Measurements from ENCODE around the gene DSG2.

Gene DSG2

GRCh38 chr18:31592506-31593157 is 94.7 kb downstream of the DSG2 start:
- no peak for DNase-seq

- no peak for DNase-seq
Observed at GRCh38 chr18:31595121-31595771, 97.3 kb downstream of the DSG2 start.

DNA sequence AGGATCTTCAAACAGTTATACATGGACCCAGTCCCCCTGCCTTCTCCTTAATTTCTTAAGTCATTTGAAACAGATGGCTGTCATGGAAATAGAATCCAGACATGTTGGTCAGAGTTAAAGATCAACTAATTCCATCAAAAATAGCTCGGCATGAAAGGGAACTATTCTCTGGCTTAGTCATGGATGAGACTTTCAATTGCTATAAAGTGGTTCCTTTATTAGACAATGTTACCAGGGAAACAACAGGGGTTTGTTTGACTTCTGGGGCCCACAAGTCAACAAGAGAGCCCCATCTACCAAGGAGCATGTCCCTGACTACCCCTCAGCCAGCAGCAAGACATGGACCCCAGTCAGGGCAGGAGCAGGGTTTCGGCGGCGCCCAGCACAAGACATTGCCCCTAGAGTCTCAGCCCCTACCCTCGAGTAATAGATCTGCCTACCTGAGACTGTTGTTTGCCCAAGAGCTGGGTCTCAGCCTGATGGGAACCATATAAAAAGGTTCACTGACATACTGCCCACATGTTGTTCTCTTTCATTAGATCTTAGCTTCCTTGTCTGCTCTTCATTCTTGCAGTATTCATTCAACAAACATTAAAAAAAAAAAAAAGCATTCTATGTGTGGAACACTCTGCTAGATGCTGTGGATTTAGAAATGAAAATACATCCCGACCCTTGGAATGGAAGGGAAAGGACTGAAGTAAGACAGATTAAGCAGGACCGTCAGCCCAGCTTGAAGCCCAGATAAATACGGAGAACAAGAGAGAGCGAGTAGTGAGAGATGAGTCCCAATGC is 98.3 kb downstream of the DSG2 start:
- no peak for DNase-seq

GRCh38 chr18:31598021-31598805 is 100.2 kb downstream of the DSG2 start:
- no peak for DNase-seq
